ENCODE measurements around the gene TAF4B. TPM values are rescaled to one million over a fixed set of nuclear protein-coding genes. Genes with fewer than 3 reads are reported as not detected.
A peak's percentile ranks its signal among the peaks of the same experiment; 100 is the strongest.
"Not testable (repeated sequence)": the region's sequence is repeated elsewhere in the genome, so short reads cannot be mapped to it uniquely, and the experiment has no call there.

The TAF4B gene
- total RNA-seq, 3 donors from 2014 or later, result 22.5 to 27.2 (median 23.0) TPM

DNA sequence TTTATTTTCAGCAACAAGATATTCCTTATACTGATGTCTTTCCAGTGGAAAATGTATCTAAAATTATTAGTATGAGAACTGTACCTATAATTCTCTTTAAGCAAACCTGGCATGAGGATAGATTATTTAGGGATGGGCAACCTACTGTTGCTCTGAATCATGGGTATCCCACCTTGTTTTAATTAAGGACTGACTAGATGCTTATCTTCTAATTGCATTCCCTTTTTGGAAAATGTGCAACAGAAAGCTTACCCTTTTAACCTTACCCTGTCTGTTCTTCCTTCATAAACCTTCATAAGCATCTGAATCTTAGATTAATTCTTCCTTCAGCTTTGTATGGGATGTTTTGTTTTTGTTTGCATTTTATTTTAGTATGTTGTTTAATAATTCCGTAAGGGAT is 110.3 kb downstream of the TAF4B start:
- DNase-seq (no peak), ATAC-seq (no peak)
- Mint-ChIP-seq H3K9me3 (no peaks in the 10 kb centered on the region), H3K4me3 (no peak overlapping the region), H3K4me1 (ENCODE audit: low read depth) (peaks cover 2% of the 10 kb centered on the region), H3K27me3 (ENCODE audit: low read depth) (no peaks in the 10 kb centered on the region), H3K36me3 (ENCODE audit: insufficient read depth) (peaks cover 20% of the 10 kb centered on the region)

DNA sequence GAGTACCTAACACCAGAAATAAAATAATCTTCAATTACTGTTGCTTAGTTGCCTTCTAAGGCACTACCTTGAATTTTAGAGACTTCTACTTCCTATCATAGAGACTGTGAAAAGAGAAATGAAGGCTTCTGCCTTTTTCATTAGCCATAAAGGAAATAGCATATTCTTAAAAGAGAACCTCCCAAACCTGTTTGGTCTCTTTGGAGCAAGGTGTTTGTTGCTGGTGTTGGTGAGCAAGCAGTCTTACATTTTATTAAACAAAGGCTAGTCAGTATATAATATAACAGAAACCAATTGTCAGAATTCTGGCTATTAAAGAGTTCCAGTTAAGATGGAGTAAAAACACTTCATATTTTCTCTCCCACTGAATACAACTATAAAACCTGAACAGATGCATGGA is 116.4 kb downstream of the TAF4B start:
- peaks cover 53% of the 10 kb centered on the region for H3K36me3 Mint-ChIP-seq (ENCODE audit: insufficient read depth)
- no peak overlapping the region for H3K4me3 Mint-ChIP-seq
- no peaks in the 10 kb centered on the region for H3K27me3 Mint-ChIP-seq (ENCODE audit: low read depth)
- ATAC-seq (no peak), DNase-seq (no peak)
- no peaks in the 10 kb centered on the region for H3K4me1 Mint-ChIP-seq (ENCODE audit: low read depth)
- H3K9me3 Mint-ChIP-seq, result peaks cover 35% of the 10 kb centered on the region

DNA sequence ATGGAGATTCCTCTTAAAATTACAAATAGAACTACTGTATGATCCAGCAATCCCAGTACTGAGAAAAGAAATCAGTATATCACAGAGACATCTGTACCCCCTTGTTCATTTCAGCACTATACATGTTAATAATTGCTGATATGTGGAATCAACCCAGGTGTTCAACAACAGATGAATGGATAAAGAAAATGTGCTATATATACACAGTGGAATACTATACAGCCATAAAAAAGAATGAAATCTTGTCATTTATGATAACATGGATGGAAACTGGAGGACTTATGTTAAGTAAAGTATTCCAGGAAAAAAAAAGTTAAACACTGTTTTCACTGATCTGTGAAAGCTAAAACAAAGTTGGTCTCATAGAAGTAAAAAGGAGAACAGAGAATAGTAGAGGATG is 124.7 kb downstream of the TAF4B start:
- H3K27me3 Mint-ChIP-seq (ENCODE audit: low read depth), result no peaks in the 10 kb centered on the region
- peaks cover 31% of the 10 kb centered on the region for H3K36me3 Mint-ChIP-seq (ENCODE audit: insufficient read depth)
- DNase-seq (no peak), ATAC-seq (no peak)
- H3K4me3 Mint-ChIP-seq, result no peak overlapping the region
- H3K4me1 Mint-ChIP-seq (ENCODE audit: low read depth), result no peaks in the 10 kb centered on the region
- H3K9me3 Mint-ChIP-seq, result peaks cover 42% of the 10 kb centered on the region

DNA sequence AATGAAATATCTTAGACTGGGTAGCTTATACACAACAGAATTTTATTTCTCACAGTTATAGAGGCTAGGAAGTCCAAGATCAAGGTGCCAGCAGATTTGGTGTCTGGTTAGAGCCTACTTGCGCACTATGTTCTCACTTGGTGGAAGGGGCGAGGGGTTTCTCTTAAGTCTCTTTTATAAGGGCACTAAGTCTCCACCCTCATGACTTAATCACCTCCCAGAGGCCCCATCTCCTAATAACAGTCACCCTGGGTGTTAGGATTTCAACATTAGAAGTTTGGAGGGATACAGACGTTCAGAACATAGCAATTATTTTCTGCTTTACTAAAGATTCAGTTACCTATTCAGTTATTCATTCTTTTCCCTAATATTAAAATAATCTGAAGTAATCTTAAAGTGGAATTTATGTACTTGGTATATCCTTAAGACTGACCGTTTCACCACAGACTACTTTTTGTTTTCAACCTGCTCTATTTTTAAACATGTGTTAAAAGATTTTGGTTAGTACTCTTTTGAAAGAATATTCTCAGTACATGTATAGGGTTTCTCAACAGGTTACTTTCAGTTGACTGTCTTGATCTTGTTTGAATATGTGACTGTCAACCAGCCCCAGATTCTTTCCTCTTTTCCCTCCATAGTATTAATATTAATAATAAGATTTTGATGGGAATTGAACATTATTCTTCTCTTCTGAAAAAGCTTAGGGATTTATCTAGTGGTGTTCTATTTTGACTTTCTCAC is 130.0 kb downstream of the TAF4B start:
- ATAC-seq, result no peak
- DNase-seq, result no peak
- peaks cover under 1% of the 10 kb centered on the region for H3K9me3 Mint-ChIP-seq
- H3K27me3 Mint-ChIP-seq (ENCODE audit: low read depth), result no peaks in the 10 kb centered on the region
- no peak overlapping the region for H3K4me3 Mint-ChIP-seq
- no peaks in the 10 kb centered on the region for H3K4me1 Mint-ChIP-seq (ENCODE audit: low read depth)
- peaks cover 23% of the 10 kb centered on the region for H3K36me3 Mint-ChIP-seq (ENCODE audit: insufficient read depth)

DNA sequence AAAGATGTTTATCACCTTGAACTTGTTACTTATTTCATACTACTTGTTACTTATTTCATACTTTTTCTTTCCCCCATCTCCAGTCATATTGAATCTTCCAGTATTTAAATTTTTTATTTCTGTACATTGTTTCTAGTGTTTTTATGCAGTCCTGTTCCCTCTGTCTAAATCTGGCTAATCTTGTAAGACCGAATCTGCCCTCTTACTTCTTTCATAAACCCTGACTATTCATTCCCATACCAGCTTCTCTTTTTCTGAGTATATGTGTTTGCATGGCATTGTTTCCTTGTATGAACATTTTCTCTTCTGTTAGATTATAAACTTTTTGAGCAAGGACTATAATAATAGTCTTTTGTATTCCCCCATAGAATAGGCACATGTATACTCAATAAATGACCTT is 131.7 kb downstream of the TAF4B start:
- Mint-ChIP-seq H3K4me1 (ENCODE audit: low read depth) (no peaks in the 10 kb centered on the region), H3K36me3 (ENCODE audit: insufficient read depth) (peaks cover 22% of the 10 kb centered on the region), H3K4me3 (no peak overlapping the region), H3K27me3 (ENCODE audit: low read depth) (no peaks in the 10 kb centered on the region), H3K9me3 (no peaks in the 10 kb centered on the region)
- no peak for ATAC-seq
- no peak for DNase-seq

DNA sequence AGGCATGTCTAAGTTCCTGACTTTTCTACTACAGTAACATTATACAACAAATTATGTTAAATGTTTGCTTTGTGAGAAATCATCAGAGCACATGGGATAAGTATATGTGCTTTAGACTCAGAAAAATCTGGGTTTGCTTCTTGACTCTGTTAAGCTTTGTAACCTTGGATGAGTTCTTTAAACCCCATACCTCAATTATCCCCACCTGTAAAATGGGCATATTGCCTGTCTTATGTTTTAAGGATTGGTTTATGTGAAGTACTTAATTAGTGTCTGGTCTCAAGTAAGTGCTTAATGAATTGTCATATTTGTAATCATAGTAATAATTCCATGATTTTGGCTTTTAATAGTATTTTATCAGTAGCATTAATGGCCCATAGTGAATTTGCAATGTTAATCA is 135.8 kb downstream of the TAF4B start:
- H3K9me3 Mint-ChIP-seq, result peaks cover 2% of the 10 kb centered on the region
- H3K36me3 Mint-ChIP-seq (ENCODE audit: insufficient read depth), result peaks cover 37% of the 10 kb centered on the region
- H3K4me1 Mint-ChIP-seq (ENCODE audit: low read depth), result no peaks in the 10 kb centered on the region
- no peaks in the 10 kb centered on the region for H3K27me3 Mint-ChIP-seq (ENCODE audit: low read depth)
- ATAC-seq, result no peak
- DNase-seq, result no peak
- no peak overlapping the region for H3K4me3 Mint-ChIP-seq

DNA sequence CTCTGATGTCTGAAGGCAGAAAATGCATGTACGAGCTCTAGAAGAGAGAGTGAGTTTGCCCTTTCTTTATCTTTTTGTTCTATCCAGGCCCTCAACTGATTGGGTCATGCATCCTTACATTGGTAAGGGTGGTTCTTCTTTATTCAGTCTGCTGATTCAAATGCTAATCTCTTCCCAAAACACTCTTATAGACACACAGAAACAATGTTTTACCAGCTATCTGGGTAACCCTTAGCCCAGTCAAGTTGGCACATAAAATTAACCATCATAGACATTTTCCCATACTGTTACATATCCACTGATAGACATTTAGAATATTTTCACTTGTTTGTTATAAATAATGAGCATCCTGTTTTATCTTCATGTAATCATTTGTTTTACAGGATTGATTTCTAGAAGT is 141.2 kb downstream of the TAF4B start:
- no peak for ATAC-seq

DNA sequence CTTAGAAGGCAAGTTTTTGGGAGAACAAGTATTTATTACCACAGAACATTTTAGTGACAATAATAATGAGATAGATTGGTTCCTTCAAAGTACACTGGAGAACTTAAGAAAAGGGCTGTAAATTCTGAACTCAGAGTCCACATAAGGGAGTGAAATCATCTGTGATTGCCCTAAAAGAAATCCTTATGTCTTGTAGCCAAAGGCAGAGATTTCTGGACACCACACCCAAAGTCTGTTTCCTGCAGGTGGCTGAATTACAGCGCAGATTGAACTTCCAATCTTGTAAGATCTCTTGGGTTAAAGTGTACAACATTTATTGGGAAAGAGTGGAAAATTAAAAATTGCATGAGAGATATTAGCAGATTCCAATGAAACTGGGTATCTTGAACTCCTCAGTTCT is 143.8 kb downstream of the TAF4B start:
- H3K9me3 Mint-ChIP-seq, result peaks cover 4% of the 10 kb centered on the region
- DNase-seq, result no peak
- no peak overlapping the region for H3K4me3 Mint-ChIP-seq
- no peaks in the 10 kb centered on the region for H3K4me1 Mint-ChIP-seq (ENCODE audit: low read depth)
- H3K27me3 Mint-ChIP-seq (ENCODE audit: low read depth), result no peaks in the 10 kb centered on the region
- peaks cover 32% of the 10 kb centered on the region for H3K36me3 Mint-ChIP-seq (ENCODE audit: insufficient read depth)
- ATAC-seq, result no peak

More for the DNA sequence above, 141.2 kb downstream of the TAF4B start:
- no peaks in the 10 kb centered on the region for H3K4me1 Mint-ChIP-seq (ENCODE audit: low read depth)
- H3K27me3 Mint-ChIP-seq (ENCODE audit: low read depth), result no peaks in the 10 kb centered on the region
- H3K36me3 Mint-ChIP-seq (ENCODE audit: insufficient read depth), result peaks cover 33% of the 10 kb centered on the region
- H3K9me3 Mint-ChIP-seq, result peaks cover 4% of the 10 kb centered on the region
- DNase-seq, result no peak
- no peak overlapping the region for H3K4me3 Mint-ChIP-seq

DNA sequence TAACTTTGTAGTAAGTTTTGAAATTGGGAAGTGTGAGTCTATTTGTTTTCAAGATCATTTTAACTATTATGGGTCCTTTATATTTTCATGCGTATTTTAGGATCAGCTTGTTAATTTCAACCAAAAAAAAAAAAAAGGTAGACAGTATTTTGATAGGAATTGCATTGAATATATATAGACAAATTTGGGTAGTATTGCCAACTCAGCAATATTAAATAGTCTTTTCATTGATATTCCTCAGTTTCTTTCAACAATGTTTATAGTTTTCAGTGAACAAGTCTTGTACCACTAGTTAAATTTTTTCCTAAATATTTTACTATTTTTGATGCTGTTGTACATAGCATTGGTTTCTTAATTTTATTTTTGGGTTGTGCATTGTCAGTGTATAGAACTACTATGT is 149.9 kb downstream of the TAF4B start:
- H3K4me3 Mint-ChIP-seq, result no peak overlapping the region
- ATAC-seq, result no peak
- peaks cover 3% of the 10 kb centered on the region for H3K36me3 Mint-ChIP-seq (ENCODE audit: insufficient read depth)
- no peaks in the 10 kb centered on the region for H3K27me3 Mint-ChIP-seq (ENCODE audit: low read depth)
- no peaks in the 10 kb centered on the region for H3K9me3 Mint-ChIP-seq
- DNase-seq, result no peak
- no peaks in the 10 kb centered on the region for H3K4me1 Mint-ChIP-seq (ENCODE audit: low read depth)

DNA sequence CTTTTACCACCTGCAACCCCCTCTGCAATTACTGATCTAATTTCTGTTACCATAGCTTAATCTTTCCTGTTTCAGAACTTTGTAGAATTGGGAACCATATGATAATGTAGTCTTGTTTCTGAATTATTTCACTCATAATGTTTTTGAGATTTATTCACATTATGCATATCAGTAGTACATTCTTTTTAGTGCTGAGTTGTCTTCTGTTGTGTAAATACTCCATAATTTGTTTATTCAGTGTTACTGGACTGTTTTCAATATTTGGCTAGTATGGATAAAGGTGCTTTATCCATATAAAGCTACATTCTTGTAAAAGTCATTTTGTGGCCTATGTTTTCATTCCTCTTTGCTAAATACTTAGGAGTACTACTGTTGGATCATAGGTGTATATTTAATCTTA is 152.5 kb downstream of the TAF4B start:
- no peaks in the 10 kb centered on the region for H3K4me1 Mint-ChIP-seq (ENCODE audit: low read depth)
- ATAC-seq, result no peak
- no peaks in the 10 kb centered on the region for H3K27me3 Mint-ChIP-seq (ENCODE audit: low read depth)
- H3K36me3 Mint-ChIP-seq (ENCODE audit: insufficient read depth), result peaks cover 3% of the 10 kb centered on the region
- no peak overlapping the region for H3K4me3 Mint-ChIP-seq
- H3K9me3 Mint-ChIP-seq, result no peaks in the 10 kb centered on the region
- no peak for DNase-seq

DNA sequence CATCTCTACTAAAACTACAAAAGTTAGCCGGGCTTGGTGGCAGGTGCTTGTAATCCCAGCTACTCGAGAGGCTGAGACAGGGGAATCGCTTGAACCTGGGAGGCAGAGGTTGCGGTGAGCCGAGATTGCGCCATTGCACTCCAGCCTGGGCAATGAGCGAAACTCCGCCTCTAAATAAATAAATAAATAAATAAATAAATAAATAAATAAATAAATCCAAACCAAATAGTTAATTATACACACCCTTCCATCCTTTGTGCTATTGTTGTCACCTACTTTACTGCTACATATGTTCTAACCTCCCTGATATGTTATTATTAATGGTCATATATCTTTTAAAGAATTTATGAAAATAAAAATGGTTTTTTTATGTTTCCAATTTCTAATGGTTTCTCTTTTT is 155.3 kb downstream of the TAF4B start:
- H3K4me3 Mint-ChIP-seq; H3K4me1 Mint-ChIP-seq (ENCODE audit: low read depth); ATAC-seq; H3K36me3 Mint-ChIP-seq (ENCODE audit: insufficient read depth); H3K9me3 Mint-ChIP-seq; H3K27me3 Mint-ChIP-seq (ENCODE audit: low read depth); DNase-seq: not testable (repeated sequence)

DNA sequence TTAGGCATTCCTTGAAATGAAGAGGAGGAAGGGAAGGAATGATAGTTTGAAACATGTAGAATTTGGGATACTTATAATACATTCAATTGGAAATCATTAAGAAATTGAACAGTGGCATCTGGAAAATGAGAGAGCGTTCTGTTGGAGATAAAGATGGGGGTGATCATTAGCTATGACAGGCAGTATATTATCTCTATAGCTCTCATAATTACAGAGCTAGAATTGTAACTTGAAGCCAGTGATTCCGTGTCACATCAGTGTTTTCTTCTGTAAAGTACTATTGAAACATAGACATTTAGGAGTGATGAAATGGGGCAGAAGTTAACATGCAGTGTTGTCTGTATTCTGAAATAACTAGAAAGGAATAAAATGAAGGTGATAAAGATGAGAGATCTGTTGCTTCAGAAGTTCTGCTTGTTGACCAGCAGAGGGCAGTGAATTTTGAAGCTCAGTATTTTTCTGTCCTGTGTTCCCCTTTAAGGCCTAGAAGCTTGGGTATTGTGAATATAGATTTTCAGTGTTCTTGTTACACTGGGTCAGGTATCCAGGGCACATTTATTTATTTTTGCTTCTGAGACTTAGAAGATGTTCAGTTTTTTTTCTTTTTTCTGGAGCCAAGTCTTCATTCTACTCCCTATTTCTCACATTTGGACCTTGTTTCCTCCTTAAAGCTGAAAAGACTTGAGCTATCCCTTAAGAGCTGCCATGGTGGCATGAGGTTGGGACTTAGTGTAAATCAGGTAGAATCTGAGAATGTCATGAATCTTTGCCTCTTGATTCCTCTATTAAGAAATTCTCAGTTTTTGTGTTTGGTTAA is 157.4 kb downstream of the TAF4B start:
- peak in 1 of 2 donors; percentile 37 for ATAC-seq
- Mint-ChIP-seq H3K4me3 (no peak overlapping the region), H3K9me3 (no peaks in the 10 kb centered on the region)

DNA sequence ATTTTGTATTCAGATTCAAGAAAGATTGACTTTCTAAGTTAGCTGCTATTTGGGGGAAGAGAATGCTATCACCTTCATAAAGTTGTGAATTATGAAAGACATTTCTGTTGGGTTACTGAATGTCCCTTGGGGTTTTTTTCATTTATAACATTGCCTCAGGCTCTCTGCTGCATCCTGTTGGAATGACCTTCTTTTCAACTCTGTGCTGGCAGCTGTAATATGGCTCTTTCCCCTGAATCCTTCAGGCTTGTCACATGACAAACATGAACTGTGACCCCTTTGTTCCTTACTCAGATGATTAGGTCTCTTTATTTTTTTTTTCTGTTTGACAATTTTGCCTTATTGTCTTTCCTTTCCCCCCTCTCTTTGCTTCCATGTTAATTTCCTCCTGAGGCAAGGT is 159.8 kb downstream of the TAF4B start:
- ATAC-seq (no peak), DNase-seq (no peak)
- peaks cover 21% of the 10 kb centered on the region for H3K36me3 Mint-ChIP-seq (ENCODE audit: insufficient read depth)
- no peaks in the 10 kb centered on the region for H3K4me1 Mint-ChIP-seq (ENCODE audit: low read depth)
- H3K9me3 Mint-ChIP-seq, result no peaks in the 10 kb centered on the region
- no peaks in the 10 kb centered on the region for H3K27me3 Mint-ChIP-seq (ENCODE audit: low read depth)
- no peak overlapping the region for H3K4me3 Mint-ChIP-seq

More for the DNA sequence above, 157.4 kb downstream of the TAF4B start:
- no peaks in the 10 kb centered on the region for H3K27me3 Mint-ChIP-seq (ENCODE audit: low read depth)
- H3K36me3 Mint-ChIP-seq (ENCODE audit: insufficient read depth), result peaks cover 9% of the 10 kb centered on the region
- no peaks in the 10 kb centered on the region for H3K4me1 Mint-ChIP-seq (ENCODE audit: low read depth)
- no peak for DNase-seq

DNA sequence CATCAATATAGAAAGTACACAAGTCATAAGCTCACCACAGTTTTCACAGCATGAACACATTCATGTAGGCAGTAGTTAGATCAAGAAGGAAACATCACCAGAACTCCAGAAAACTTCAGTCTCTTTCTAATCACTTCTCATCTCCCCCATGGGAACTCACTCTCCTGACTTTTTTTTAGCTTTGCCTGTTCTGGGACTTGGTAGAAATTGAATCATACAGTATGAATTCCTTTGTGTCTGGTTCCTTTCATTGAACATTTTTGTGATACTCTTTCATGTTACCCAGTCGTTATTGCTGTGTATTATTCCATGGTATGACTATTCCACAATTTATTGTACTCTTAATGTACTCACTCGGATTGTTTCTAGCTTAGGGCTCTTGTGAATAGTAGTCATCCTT is 160.2 kb downstream of the TAF4B start:
- Mint-ChIP-seq H3K27me3 (ENCODE audit: low read depth) (no peaks in the 10 kb centered on the region), H3K4me3 (no peak overlapping the region), H3K4me1 (ENCODE audit: low read depth) (no peaks in the 10 kb centered on the region), H3K9me3 (no peaks in the 10 kb centered on the region), H3K36me3 (ENCODE audit: insufficient read depth) (peaks cover 22% of the 10 kb centered on the region)
- DNase-seq, result no peak
- no peak for ATAC-seq

DNA sequence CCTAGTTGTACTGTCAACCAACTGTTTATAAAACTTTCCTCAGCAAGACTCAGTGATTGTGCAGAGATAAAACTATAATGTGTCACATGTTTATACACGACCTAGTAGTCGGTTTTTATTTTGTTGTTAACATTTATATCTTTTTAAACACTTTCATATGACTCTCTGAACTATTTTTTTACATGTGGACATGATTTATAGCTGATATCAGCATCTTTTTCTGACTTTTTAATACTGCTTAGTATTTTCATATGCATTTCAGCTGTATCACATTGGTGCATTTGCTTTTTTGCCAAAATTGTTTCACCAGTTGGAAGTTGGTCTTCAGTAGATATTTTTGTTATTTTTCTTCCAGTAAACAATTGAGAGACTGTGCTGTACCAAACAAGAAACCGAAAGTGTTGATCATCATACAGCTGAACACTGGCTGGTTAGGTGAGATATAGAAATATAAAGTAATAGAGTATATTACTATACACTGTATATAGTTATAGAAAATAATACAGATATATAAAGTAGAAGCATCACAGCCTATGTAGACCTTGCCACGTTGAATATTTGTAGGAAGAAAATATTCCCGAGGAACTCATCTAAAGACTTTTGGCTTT is 167.9 kb downstream of the TAF4B start:
- no peaks in the 10 kb centered on the region for H3K4me1 Mint-ChIP-seq (ENCODE audit: low read depth)
- no peak for ATAC-seq

More for the DNA sequence above, 167.9 kb downstream of the TAF4B start:
- Mint-ChIP-seq H3K27me3 (ENCODE audit: low read depth) (no peaks in the 10 kb centered on the region), H3K4me3 (no peak overlapping the region), H3K36me3 (ENCODE audit: insufficient read depth) (peaks cover 18% of the 10 kb centered on the region), H3K9me3 (no peaks in the 10 kb centered on the region)
- no peak for DNase-seq

Measured in activated T-cell treated with anti-CD3 and anti-CD28 coated beads, Interleukin-2, amount 50 U/mL, for 4 hours (primary cell).